ENCODE data around the gene SMYD3. TPM values are rescaled to one million over a fixed set of nuclear protein-coding genes. Genes with fewer than 3 reads are reported as not detected.

SMYD3 gene
- total and polyA plus RNA-seq, 9 of the 15 experiments (the other 6 are each of a cell fraction or from before 2014, with no cell fraction given), result 128 to 440 (median 197) TPM

DNA sequence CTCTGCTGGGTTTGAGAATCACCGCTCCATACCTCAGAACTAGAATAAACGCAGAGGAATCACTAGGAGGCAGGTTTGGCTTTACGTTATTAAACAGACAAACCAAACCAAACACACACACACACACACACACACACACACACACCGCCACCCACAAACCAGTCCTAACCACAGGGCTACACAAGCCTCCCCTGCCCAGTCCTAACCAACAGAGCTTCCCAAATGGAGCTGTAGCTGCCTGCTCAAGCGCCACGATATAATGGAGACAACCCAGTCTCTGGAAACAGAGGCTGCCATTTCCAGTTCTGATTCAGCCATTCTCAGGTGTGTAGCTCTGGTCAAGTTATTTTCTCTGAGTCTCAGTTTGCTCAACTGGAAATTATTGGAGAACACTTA is 519.1 kb downstream of the SMYD3 start:
- H4K20me1 ChIP-seq (replicated peaks; ENCODE audit: control insufficient read depth, insufficient read depth, low read length), result no peaks in the 10 kb centered on the region
- H3K4me3 ChIP-seq, result peak overlapping the region; percentile 53
- FAIRE-seq (no peak), ATAC-seq (peak; percentile 51), DNase-seq (ENCODE audit: extremely low read depth in 1 of 4, low spot score in 3 of 4) (peak; percentile 35 to 61 (median 46))
- POLR2A ChIA-PET, result interaction anchor here (0.6 to 2.5 kb wide), 10 partner anchors 8 to 276 kb away, joined by 3 to 11 read pairs (median 3); no protein-coding TSS in a partner anchor
- peaks cover 4 to 38% of the 10 kb centered on the region in 2 experiments; a peak in 4 of 5 replicates for H3K4me1 ChIP-seq (replicated peaks in 1 of 2; ENCODE audit: control insufficient read depth in 2 of 2, insufficient read depth in 2 of 2, low read length in 2 of 2)
- in situ Hi-C loops (cut with MboI) (no loop called here), intact Hi-C loops (cut with micrococcal nuclease) (no loop called here)
- CTCF ChIA-PET (ENCODE audit: low intra/inter-chr PET ratio), result interaction anchor here (0.9 kb wide), 1 partner anchor 505 kb away, joined by 4 read pairs; no protein-coding TSS in a partner anchor
- peaks cover 21% of the 10 kb centered on the region; the same call in 2 of the 3 replicates for H3K36me3 ChIP-seq (ENCODE audit: control insufficient read depth, insufficient read depth, low read length)
- peaks cover 69% of the 10 kb centered on the region for H3K79me2 ChIP-seq (ENCODE audit: control insufficient read depth, insufficient read depth, low read length)
- peaks cover 2% of the 10 kb centered on the region for H3K9me1 ChIP-seq (ENCODE audit: control insufficient read depth, insufficient read depth, low read length)
- WGBS (ENCODE audit: insufficient coverage, low coverage, missing lambda C conversion rate), result 3% methylated on average over 6 of the region's 6 CpGs
- TSS peak; percentile 61 for BruUV-seq (replicated peaks)
- no peaks in the 10 kb centered on the region for H3K27me3 ChIP-seq (ENCODE audit: control insufficient read depth in 2 of 2, insufficient read depth in 2 of 2, low read length in 2 of 2)
- H3K4me2 ChIP-seq (ENCODE audit: insufficient read depth, low read length), result peak overlapping the region; percentile 94
- peak overlapping the region; percentile 78 for H3K27ac ChIP-seq (ENCODE audit: extremely low read depth, low read depth, low read length)
- peak overlapping the region; percentile 80 to 84; a peak in 3 of 4 replicates for H3K9ac ChIP-seq (ENCODE audit: insufficient read depth in 1 of 2, low read depth in 2 of 2, low read length in 2 of 2)
- H2AFZ ChIP-seq (ENCODE audit: low read depth, low read length), result peak overlapping the region; percentile 80
- no peaks in the 10 kb centered on the region for H3K9me3 ChIP-seq (replicated peaks; ENCODE audit: control insufficient read depth, insufficient read depth, low read depth, low read length)
- TF ChIP-seq ARHGAP35 (IDR thresholded peaks at IDR 0.05; ENCODE audit: partially characterized antibody) (peak; percentile 36), RAD51 (IDR thresholded peaks at IDR 0.05; ENCODE audit: borderline replicate concordance, low read depth) (0 out of 2 replicates have a peak, but pooled peaks have one; percentile 7), LARP7 (IDR thresholded peaks at IDR 0.05) (0 out of 2 replicates have a peak, but pooled peaks have one; percentile 68), NFRKB (IDR thresholded peaks at IDR 0.05; ENCODE audit: low read depth) (peak; percentile 70; the same call in 1 of the 2 replicates), HLTF (IDR thresholded peaks at IDR 0.05) (peak; percentile 76; the same call in 1 of the 2 replicates), FOXP1 (CRISPR knock-in tag; IDR thresholded peaks at IDR 0.05) (peak; percentile 48; the same call in 1 of the 2 replicates), THRAP3 (IDR thresholded peaks at IDR 0.05; ENCODE audit: borderline replicate concordance) (peak; percentile 97), TRIM28 (IDR thresholded peaks at IDR 0.05) (peak; percentile 20; the same call in 1 of the 2 replicates), NBN (IDR thresholded peaks at IDR 0.05; ENCODE audit: low read depth) (peak; percentile 69), BRD9 (IDR thresholded peaks at IDR 0.05; ENCODE audit: low read depth, partially characterized antibody) (peak; percentile 84), ZNF407 (IDR thresholded peaks at IDR 0.05; ENCODE audit: low read depth) (no peak)
- TF ChIP-seq, protein P1, sequence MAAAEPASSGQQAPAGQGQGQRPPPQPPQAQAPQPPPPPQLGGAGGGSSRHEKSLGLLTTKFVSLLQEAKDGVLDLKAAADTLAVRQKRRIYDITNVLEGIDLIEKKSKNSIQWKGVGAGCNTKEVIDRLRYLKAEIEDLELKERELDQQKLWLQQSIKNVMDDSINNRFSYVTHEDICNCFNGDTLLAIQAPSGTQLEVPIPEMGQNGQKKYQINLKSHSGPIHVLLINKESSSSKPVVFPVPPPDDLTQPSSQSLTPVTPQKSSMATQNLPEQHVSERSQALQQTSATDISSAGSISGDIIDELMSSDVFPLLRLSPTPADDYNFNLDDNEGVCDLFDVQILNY (CRISPR knock-in tag; IDR thresholded peaks at IDR 0.05), result peak; percentile 70; the same call in 1 of the 2 replicates
- TF ChIP-seq, protein P2, sequence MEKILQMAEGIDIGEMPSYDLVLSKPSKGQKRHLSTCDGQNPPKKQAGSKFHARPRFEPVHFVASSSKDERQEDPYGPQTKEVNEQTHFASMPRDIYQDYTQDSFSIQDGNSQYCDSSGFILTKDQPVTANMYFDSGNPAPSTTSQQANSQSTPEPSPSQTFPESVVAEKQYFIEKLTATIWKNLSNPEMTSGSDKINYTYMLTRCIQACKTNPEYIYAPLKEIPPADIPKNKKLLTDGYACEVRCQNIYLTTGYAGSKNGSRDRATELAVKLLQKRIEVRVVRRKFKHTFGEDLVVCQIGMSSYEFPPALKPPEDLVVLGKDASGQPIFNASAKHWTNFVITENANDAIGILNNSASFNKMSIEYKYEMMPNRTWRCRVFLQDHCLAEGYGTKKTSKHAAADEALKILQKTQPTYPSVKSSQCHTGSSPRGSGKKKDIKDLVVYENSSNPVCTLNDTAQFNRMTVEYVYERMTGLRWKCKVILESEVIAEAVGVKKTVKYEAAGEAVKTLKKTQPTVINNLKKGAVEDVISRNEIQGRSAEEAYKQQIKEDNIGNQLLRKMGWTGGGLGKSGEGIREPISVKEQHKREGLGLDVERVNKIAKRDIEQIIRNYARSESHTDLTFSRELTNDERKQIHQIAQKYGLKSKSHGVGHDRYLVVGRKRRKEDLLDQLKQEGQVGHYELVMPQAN (IDR thresholded peaks at IDR 0.05; ENCODE audit: borderline replicate concordance), result 0 out of 2 replicates have a peak, but pooled peaks have one; percentile 44

All from K562 (cell line).